ENCODE results near the gene GNS. TPM values are rescaled to one million over a fixed set of nuclear protein-coding genes. Genes with fewer than 3 reads are reported as not detected.

Gene GNS
- total RNA-seq, 1 donor from 2014 or later: 80.2 TPM

DNA sequence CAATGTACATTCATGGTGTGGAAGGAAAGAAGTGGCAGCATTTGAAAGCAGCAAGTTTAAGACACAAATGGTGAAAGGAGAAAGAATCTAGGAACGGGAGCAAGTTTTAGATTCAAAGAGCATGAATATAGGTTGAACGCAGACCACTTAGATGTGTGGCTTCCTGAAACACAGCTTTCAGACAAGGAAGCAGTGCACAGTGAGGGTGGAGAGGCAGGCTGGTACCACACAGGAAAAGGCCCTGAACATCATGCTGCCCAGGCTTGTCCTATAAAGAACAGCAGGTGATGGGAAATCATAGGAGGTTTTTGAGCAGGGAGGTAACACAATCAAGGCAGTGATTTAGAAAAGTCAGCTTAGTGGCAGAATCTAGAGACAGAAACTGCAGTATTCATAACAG lies 35.6 kb downstream of the GNS start:
- H3K27me3 Mint-ChIP-seq (ENCODE audit: unreplicated experiment): peaks cover 4% of the 10 kb centered on the region
- H3K4me3 Mint-ChIP-seq (ENCODE audit: unreplicated experiment): no peak overlapping the region
- H3K27ac Mint-ChIP-seq (ENCODE audit: unreplicated experiment): no peak overlapping the region
- peaks cover 22% of the 10 kb centered on the region for H3K36me3 Mint-ChIP-seq (ENCODE audit: low read depth, unreplicated experiment)
- H3K9me3 Mint-ChIP-seq (ENCODE audit: unreplicated experiment): no peaks in the 10 kb centered on the region
- H3K4me1 Mint-ChIP-seq (ENCODE audit: unreplicated experiment): no peaks in the 10 kb centered on the region
- DNase-seq (ENCODE audit: low spot score): no peak
- TF ChIP-seq CTCF (IDR thresholded peaks at IDR 0.05; ENCODE audit: unreplicated experiment): no peak

DNA sequence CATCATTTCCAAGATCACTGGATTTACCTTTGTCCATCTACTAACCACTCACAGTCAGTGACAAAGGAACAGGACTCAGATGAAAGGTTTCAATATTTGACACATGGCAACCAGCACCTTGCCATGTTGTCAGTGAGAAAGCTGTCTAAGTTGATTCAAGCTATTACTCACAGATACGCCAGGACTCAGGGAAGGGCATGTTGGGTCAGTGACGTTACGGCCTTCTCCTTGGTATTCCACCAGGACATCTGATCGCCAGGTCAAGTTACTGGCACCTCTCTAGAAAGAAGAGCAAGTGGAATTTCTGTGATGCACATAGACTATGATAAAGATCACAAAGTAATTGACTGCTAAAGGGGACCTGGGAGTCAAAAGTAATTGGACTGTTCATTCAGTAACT lies 36.4 kb downstream of the GNS start:
- Mint-ChIP-seq H3K9me3 (ENCODE audit: unreplicated experiment) (no peaks in the 10 kb centered on the region), H3K36me3 (ENCODE audit: low read depth, unreplicated experiment) (peaks cover 22% of the 10 kb centered on the region), H3K4me1 (ENCODE audit: unreplicated experiment) (no peaks in the 10 kb centered on the region), H3K27ac (ENCODE audit: unreplicated experiment) (no peak overlapping the region), H3K4me3 (ENCODE audit: unreplicated experiment) (no peak overlapping the region), H3K27me3 (ENCODE audit: unreplicated experiment) (peaks cover 4% of the 10 kb centered on the region)
- no peak for TF ChIP-seq CTCF (IDR thresholded peaks at IDR 0.05; ENCODE audit: unreplicated experiment)
- DNase-seq (ENCODE audit: low spot score): no peak

DNA sequence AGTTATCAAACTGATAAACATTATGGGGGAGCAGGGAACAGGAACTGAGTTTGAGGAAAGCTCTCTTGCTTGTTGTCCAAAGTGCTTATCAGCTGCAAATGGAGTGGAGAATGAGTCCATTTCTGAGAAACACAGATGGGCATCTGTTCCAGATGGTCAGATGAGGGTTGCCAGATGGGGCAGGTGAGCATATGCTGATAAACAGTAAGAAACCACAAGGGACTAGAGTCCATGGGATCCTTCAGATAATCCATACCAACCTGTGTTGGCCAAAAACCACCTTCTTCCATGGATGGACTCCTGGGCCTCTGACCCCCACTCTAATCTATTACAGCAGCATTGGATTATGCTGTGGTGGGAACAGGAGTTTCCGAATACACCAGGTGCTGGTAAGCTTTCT lies 38.3 kb downstream of the GNS start:
- no peaks in the 10 kb centered on the region for H3K4me1 Mint-ChIP-seq (ENCODE audit: unreplicated experiment)
- no peak overlapping the region for H3K4me3 Mint-ChIP-seq (ENCODE audit: unreplicated experiment)
- peaks cover 35% of the 10 kb centered on the region for H3K36me3 Mint-ChIP-seq (ENCODE audit: low read depth, unreplicated experiment)
- no peak for DNase-seq (ENCODE audit: low spot score)
- peaks cover 4% of the 10 kb centered on the region for H3K27me3 Mint-ChIP-seq (ENCODE audit: unreplicated experiment)
- no peaks in the 10 kb centered on the region for H3K9me3 Mint-ChIP-seq (ENCODE audit: unreplicated experiment)
- no peak for TF ChIP-seq CTCF (IDR thresholded peaks at IDR 0.05; ENCODE audit: unreplicated experiment)
- no peak overlapping the region for H3K27ac Mint-ChIP-seq (ENCODE audit: unreplicated experiment)

GRCh38 chr12:64718649-64719048 lies 40.6 kb downstream of the GNS start:
- Mint-ChIP-seq H3K4me3 (ENCODE audit: unreplicated experiment) (no peak overlapping the region), H3K27ac (ENCODE audit: unreplicated experiment) (no peak overlapping the region), H3K27me3 (ENCODE audit: unreplicated experiment) (peaks cover 4% of the 10 kb centered on the region), H3K36me3 (ENCODE audit: low read depth, unreplicated experiment) (peaks cover 38% of the 10 kb centered on the region), H3K4me1 (ENCODE audit: unreplicated experiment) (no peaks in the 10 kb centered on the region), H3K9me3 (ENCODE audit: unreplicated experiment) (no peaks in the 10 kb centered on the region)
- no peak for TF ChIP-seq CTCF (IDR thresholded peaks at IDR 0.05; ENCODE audit: unreplicated experiment)
- DNase-seq (ENCODE audit: low spot score): no peak

DNA sequence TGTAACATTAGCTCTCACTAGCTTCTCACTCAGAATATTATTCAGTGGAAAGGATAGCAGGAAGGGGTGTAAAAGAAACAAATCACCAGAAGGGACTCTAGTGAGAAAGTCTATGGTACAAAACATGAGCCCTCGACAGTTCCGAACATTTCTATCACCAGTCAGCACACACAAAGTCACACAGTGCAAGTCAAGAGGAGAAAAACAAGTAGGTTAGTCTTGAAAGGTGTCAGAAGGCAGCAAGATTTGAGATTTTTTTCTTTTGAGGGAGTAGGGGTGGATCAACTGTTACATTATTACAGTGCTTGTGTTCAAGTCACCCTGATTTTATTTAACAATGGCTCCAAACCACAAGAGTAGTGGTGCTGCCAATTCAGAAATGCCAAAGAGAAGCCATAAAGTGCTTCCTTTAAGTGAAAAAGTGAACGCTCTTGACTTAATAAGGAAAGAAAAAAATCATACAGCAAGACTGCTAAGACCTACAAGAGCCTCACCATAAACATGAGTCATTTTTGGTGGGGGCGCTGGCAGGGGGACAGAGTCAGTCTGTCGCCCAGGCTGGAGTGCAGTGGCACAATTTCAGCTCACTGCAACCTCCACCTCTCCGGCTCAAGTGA lies 42.3 kb downstream of the GNS start:
- no peak overlapping the region for H3K27ac Mint-ChIP-seq (ENCODE audit: unreplicated experiment)
- H3K36me3 Mint-ChIP-seq (ENCODE audit: low read depth, unreplicated experiment): peaks cover 37% of the 10 kb centered on the region
- no peak overlapping the region for H3K4me3 Mint-ChIP-seq (ENCODE audit: unreplicated experiment)
- H3K9me3 Mint-ChIP-seq (ENCODE audit: unreplicated experiment): no peaks in the 10 kb centered on the region
- no peak for TF ChIP-seq CTCF (IDR thresholded peaks at IDR 0.05; ENCODE audit: unreplicated experiment)
- peaks cover 4% of the 10 kb centered on the region for H3K4me1 Mint-ChIP-seq (ENCODE audit: unreplicated experiment)
- no peak for DNase-seq (ENCODE audit: low spot score)
- no peaks in the 10 kb centered on the region for H3K27me3 Mint-ChIP-seq (ENCODE audit: unreplicated experiment)
